AG04450 (cell line): ENCODE data around the gene RFC4. TPM values are rescaled to one million over a fixed set of nuclear protein-coding genes. Genes with fewer than 3 reads are reported as not detected.
"Not testable (repeated sequence)": the region's sequence is repeated elsewhere in the genome, so short reads cannot be mapped to it uniquely, and the experiment has no call there.

ENCODE experiments used
- CTCF ChIA-PET: fragments of 300-600, 350-600 bp; formaldehyde crosslinking; extraction: SDS; loops from one replicate; lab custom pipeline; 2022; ENCODE audit warnings: antibody characterized with exemption, inconsistent platforms; lab: Charles Lee
- POLR2A ChIA-PET: fragments of 350-600 bp; formaldehyde crosslinking; extraction: SDS; loops from one replicate; lab custom pipeline; 2021; ENCODE audit warnings: antibody characterized with exemption, inconsistent platforms; lab: Yijun Ruan, JAX
- DNase-seq: peaks from one replicate; pipeline ENCODE4 v3.0.0-alpha.2; 2011; ENCODE audit warnings: low read depth, low spot score
- H3K27ac ChIP-seq: one replicate; pipeline ENCODE4 v1.5.1; 2012; ENCODE audit warnings: low read depth, low read length, control low read depth
- H3K27me3 ChIP-seq: one replicate; pipeline ENCODE4 v1.6.0; 2012; ENCODE audit warnings: low read length; ENCODE audit not compliant: control insufficient read depth, insufficient read depth
- H3K4me3 ChIP-seq: 2 replicates; pipeline ENCODE4 v1.5.1; 2011; ENCODE audit warnings: mild to moderate bottlenecking, low read depth, low read length, control low read depth
- H3K9me3 ChIP-seq: 2 replicates; pipeline ENCODE4 v1.5.1; 2012; ENCODE audit warnings: low read length; ENCODE audit not compliant: control insufficient read depth, insufficient read depth
- polyA plus RNA-seq: library from polyadenylated mRNA; depleted of rRNA; stranded (reverse); fragments of >200 nt; gene quantifications from 2 replicates; pipeline ENCODE4 v1.2.3, GENCODE V29; 2011
- TF ChIP-seq, protein P1 (sequence below): IDR thresholded peaks from 2 replicates; pipeline ENCODE4 v1.5.1; 2011; ENCODE audit warnings: low read depth, low read length, control low read depth, inconsistent platforms

RFC4 gene
- polyA plus RNA-seq, 1 experiment, result 9.4 TPM

DNA sequence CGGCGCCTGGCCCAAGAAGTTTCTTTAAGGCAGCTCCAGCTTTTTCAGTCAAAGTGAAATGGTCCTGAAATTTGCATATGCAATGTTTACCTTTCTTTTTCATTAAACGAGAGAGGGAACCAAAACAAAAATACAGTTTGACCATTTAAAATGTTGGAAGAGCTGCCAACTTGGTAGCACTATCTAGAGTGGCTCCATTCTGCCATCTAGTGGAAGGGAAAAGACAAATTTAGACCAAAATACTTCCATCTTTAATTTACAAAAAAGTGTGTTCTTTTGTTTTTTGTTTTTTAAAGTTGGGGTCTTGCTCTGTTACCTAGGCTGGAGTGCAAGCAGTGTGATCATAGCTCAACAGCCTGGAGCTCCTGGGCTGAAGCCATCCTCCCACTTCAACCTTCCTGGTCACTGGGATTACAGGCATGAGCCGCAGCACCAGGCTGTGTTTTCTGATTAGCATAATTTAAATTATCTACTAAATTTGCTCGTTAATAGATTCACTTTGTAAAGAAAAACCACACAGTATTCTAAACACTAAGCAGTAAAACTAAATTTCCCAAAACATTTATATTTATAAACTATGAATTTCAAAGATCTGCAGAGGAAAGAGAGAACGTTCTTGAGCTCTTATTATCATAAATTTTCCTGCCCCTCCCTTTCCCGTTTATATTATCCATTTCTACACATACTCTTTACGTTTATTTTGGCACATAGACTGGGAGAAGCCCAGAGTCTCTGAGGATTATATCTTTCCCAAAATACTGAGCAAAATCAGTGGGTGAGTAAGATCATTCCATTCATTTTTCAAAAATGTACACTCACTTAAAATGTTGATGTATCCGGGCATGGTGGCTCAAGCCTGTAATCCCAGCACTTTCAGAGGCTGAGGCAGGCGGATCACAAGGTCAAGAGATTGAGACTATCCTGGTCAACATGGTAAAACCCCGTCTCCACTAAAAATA is 15.4 kb upstream of the RFC4 start:
- no peaks in the 10 kb centered on the region; the same call in 1 of the 2 replicates for H3K9me3 ChIP-seq
- ChIA-PET POLR2A (interaction anchor here (1.0 to 1.8 kb wide), 3 partner anchors 31 to 252 kb away, joined by 5 to 16 read pairs (median 10); partner anchors contain the start of genes DNAJB11 and EIF4A2), CTCF (interaction anchor here (0.5 to 12.0 kb wide), 53 partner anchors 12 to 891 kb away, joined by 3 to 186 read pairs (median 3); partner anchors contain the start of genes AHSG, EIF4A2, RPL39L and TBCCD1)
- no peak for DNase-seq
- TF ChIP-seq, protein P1, sequence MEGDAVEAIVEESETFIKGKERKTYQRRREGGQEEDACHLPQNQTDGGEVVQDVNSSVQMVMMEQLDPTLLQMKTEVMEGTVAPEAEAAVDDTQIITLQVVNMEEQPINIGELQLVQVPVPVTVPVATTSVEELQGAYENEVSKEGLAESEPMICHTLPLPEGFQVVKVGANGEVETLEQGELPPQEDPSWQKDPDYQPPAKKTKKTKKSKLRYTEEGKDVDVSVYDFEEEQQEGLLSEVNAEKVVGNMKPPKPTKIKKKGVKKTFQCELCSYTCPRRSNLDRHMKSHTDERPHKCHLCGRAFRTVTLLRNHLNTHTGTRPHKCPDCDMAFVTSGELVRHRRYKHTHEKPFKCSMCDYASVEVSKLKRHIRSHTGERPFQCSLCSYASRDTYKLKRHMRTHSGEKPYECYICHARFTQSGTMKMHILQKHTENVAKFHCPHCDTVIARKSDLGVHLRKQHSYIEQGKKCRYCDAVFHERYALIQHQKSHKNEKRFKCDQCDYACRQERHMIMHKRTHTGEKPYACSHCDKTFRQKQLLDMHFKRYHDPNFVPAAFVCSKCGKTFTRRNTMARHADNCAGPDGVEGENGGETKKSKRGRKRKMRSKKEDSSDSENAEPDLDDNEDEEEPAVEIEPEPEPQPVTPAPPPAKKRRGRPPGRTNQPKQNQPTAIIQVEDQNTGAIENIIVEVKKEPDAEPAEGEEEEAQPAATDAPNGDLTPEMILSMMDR, result peak; percentile 73
- no peaks in the 10 kb centered on the region for H3K27me3 ChIP-seq
- H3K27ac ChIP-seq, result peak overlapping the region; percentile 87
- peak overlapping the region; percentile 47 for H3K4me3 ChIP-seq

DNA sequence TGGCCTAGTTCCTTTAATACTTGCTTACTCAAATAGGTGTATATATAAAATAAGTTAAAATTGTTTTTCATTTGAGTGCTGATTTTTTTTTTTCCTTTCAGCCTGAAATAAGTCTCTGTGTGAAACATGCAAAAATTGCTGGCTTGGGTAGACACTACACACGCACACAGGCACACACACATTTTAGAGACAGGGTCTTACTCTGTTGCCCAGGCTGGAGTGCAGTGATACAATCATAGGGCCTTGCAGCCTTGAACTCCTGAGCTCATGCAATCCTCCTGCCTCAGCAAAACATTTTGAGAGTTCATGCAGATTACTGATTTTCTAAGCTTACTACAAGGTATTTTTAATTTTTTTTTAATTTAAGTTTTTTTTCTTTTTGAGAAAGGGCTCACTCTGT is 12.7 kb upstream of the RFC4 start:
- no peak for DNase-seq
- CTCF ChIA-PET, result interaction anchor here (0.6 to 12.0 kb wide), 2 partner anchors 80 to 203 kb away, joined by 3 to 186 read pairs; partner anchors contain the start of gene AHSG
- Histone ChIP-seq H3K27ac (no peak overlapping the region), H3K4me3 (no peak overlapping the region), H3K27me3 (no peaks in the 10 kb centered on the region), H3K9me3 (no peaks in the 10 kb centered on the region)
- TF ChIP-seq, protein P1, result no peak
- POLR2A ChIA-PET, result no interaction called here

DNA sequence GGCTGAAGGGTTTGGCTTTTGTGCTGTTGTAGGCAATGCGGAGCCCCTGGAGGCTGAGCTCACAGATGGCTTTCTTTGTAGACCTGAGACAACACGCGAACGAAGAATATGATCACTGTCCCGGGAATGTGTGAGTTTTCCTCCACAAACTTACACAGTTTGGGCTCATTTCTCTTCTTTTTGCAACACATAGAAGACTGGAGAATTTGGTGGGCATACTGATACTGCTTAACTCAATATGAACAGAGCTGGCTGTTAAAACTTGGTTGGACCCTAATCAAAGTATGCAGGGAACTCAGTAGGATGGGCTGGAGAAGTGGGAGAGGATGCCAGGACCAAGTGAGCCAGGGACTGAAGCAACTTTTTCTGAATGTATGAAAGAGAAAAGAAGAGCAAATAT is 12.2 kb upstream of the RFC4 start:
- no peaks in the 10 kb centered on the region for H3K9me3 ChIP-seq
- H3K27ac ChIP-seq, result no peak overlapping the region
- no peak for DNase-seq
- CTCF ChIA-PET, result interaction anchor here (0.6 to 12.0 kb wide), 3 partner anchors 80 to 203 kb away, joined by 3 to 186 read pairs (median 3); partner anchors contain the start of gene AHSG
- H3K4me3 ChIP-seq, result no peak overlapping the region
- POLR2A ChIA-PET, result no interaction called here
- TF ChIP-seq, protein P1, result no peak
- H3K27me3 ChIP-seq, result no peaks in the 10 kb centered on the region

DNA sequence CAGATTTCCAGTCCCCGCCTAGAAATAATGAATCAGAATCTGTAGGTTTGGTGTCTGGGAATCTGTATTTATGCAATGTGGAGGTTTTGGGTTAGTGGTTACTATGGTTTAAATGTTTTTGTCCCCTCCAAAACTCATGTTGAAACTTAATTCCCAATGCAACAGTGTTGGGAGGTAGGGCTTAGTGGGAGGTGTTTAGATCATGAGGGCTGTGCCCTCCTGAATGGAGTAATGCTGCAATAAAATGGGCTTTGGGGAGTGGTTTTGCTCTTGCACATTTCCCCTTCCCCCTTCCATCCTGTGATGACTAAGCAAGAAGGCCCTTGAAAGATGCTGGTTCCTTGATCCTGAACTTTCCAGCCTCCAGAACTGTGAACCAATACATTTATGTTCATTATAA is 9.2 kb upstream of the RFC4 start:
- CTCF ChIA-PET, result no interaction called here
- Histone ChIP-seq H3K27ac (no peak overlapping the region), H3K9me3 (no peaks in the 10 kb centered on the region), H3K27me3 (no peaks in the 10 kb centered on the region), H3K4me3 (no peak overlapping the region)
- POLR2A ChIA-PET, result no interaction called here
- TF ChIP-seq, protein P1, result no peak
- DNase-seq, result no peak

DNA sequence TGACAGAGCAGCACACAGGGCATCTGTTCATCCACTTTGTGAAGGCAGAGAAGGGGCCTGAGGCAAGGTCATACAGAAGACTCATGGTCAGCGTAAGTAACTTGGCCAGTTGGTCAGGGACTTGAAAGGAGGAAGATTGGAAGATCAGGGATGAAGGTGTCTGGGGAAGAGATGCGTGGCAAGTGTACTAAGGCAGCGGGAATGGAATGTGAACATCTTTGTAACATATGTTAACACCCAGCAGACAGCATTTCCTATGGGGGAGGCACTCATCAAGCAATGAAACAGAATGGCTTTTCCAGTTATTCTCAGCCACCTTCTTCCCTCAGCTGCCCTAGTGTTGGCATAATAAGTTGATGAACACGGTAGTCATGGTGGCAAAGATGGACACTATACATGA is 7.8 kb upstream of the RFC4 start:
- TF ChIP-seq, protein P1, result no peak
- no peak for DNase-seq
- H3K9me3 ChIP-seq, result no peaks in the 10 kb centered on the region
- POLR2A ChIA-PET, result no interaction called here
- H3K4me3 ChIP-seq, result no peak overlapping the region
- H3K27me3 ChIP-seq, result no peaks in the 10 kb centered on the region
- H3K27ac ChIP-seq, result no peak overlapping the region
- CTCF ChIA-PET, result interaction anchor here (0.5 to 0.6 kb wide), 2 partner anchors 280 to 832 kb away, joined by 3 to 7 read pairs; no protein-coding TSS in a partner anchor

DNA sequence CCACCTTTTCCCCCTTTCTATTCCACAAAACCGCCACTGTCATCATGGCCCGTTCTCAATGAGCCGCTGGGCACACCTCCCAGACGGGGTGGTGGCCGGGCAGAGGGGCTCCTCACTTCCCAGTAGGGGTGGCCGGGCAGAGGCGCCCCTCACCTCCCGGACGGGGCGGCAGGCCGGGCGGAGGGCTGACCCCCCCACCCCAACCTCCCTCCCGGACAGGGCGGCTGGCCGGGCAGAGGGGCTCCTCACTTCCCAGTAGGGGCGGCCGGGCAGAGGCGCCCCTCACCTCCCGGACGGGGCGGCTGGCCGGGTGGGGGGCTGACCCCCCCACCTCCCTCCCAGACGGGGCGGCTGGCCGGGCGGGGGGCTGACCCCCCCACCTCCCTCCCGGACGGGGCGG is 5.0 kb upstream of the RFC4 start:
- H3K27me3 ChIP-seq, CTCF ChIA-PET, POLR2A ChIA-PET, H3K4me3 ChIP-seq, H3K27ac ChIP-seq, DNase-seq, H3K9me3 ChIP-seq: not testable (repeated sequence)
